Adrenal gland (tissue), 12 donors: Measurements from ENCODE around the gene SPTB. TPM values are rescaled to one million over a fixed set of nuclear protein-coding genes. Genes with fewer than 3 reads are reported as not detected.

ENCODE experiments used
- DNase-seq, 7 donors: peaks; one replicate each; pipeline ENCODE4 v3.0.0-alpha.2; 2019 to 2020
- H3K27ac ChIP-seq, 5 donors: fragments of 200-600 bp; sonication (generic) in 4 of 5; 1 replicate in 3 of 5; 2 replicates in 2 of 5; pipeline versions ENCODE4 v1.5.1 to v1.8.0; 2016 to 2020; ENCODE audit warnings: mild to moderate bottlenecking in 1 of 5
- H3K27me3 ChIP-seq: fragments of 200-600 bp; 2 replicates; pipeline ENCODE4 v1.8.0; 2021
- H3K36me3 ChIP-seq, 2 donors: fragments of 200-600 bp; replicated peaks in 1 of 2; 1 replicate in 1 of 2; 2 replicates in 1 of 2; pipeline versions ENCODE4 v1.5.1 to v1.8.0; 2018 to 2022
- H3K4me1 ChIP-seq, 2 donors: fragments of 200-600 bp; replicated peaks in 1 of 2; 1 replicate in 1 of 2; 2 replicates in 1 of 2; pipeline versions ENCODE4 v1.5.1 to v1.8.0; 2018 to 2021
- H3K4me3 ChIP-seq, 4 donors: fragments of 200-600 bp; sonication (generic) in 3 of 4; one replicate each; pipeline ENCODE4 v1.5.1; 2016 to 2018
- H3K9me3 ChIP-seq, 3 donors: fragments of 200-600 bp; sonication (generic) in 1 of 3; replicated peaks in 1 of 3; 1 replicate in 2 of 3; 2 replicates in 1 of 3; pipeline versions ENCODE4 v1.5.1 to v1.8.0; 2016 to 2021
- POLR2A ChIP-seq, 2 donors: fragments of 450-650 bp; IDR thresholded peaks; one replicate each; pipeline ENCODE4 v1.6.1; 2017; ENCODE audit warnings: antibody characterized with exemption in 2 of 2, mild to moderate bottlenecking in 2 of 2, moderate library complexity in 1 of 2
- WGBS, 4 donors: extraction: QIAGEN DNeasy Blood & Tissue Kit in 2 of 4; methylation state at CpG; one replicate each; pipeline versions ENCODE4 v1.1.5 to v1.1.7; 2013 to 2017; 5-methylcytosine and 5-hydroxymethylcytosine counted together
- intact Hi-C, 2 donors: fragments of 100-400 bp; cut with DNase I; formaldehyde crosslinking; loops; one replicate each; pipeline versions ENCODE4 v1.14.1 to v1.15.0; 2022 to 2023
- polyA plus RNA-seq, 3 donors: library from polyadenylated mRNA; stranded (reverse); fragments of 200-250 nt in 2 of 3; fragments of 350-450 nt in 1 of 3; fragmentation: Illumina TruSeq in 1 of 3; extraction: RNeasy Lipid Tissue Mini Kit (QIAGEN cat#74804) in 1 of 3; gene quantifications; one replicate each; pipeline ENCODE4 v1.2.3, GENCODE V29; 2013 to 2014
- total RNA-seq, 9 donors: library from RNA; depleted of rRNA in 4 of 9; stranded (reverse); fragments of >200 nt in 4 of 9; fragments of 120-200 nt in 1 of 9; fragmentation: NEBNext Ultra II Directional in 1 of 9; extraction: Animal tissue kit (Norgen Biotek cat#: 25700) in 1 of 9; gene quantifications; one replicate each; pipeline versions ENCODE4 v1.1.0 to v1.2.4, GENCODE V29; 2013 to 2023
- TF ChIP-seq, protein P1 (sequence below), 6 experiments: fragments of 450-650 bp in 4 of 6; fragments of 200-600 bp in 2 of 6; sonication (generic) in 1 of 6; IDR thresholded peaks; 1 replicate in 5 of 6; 2 replicates in 1 of 6; pipeline versions ENCODE4 v1.5.1 to v1.8.0; 2016 to 2021; ENCODE audit warnings: antibody characterized with exemption in 6 of 6, mild to moderate bottlenecking in 2 of 6, moderate library complexity in 1 of 6
- donor health status: healthy with polysubstance abuse.
- donor health status: Bipolar disorder and iron deficiency.
- donor health status: DM: yes; HTN: yes; CAD: no.
- donor health status: DM: no; HTN: no; CAD: no.
- donor health status: DM: no; HTN: no; CAD: no.
- donor health status: DM: yes; HTN: yes; CAD: no.

The SPTB gene
- total and polyA plus RNA-seq, 12 donors = 0.18 to 14.5 (median 1.2) TPM

DNA sequence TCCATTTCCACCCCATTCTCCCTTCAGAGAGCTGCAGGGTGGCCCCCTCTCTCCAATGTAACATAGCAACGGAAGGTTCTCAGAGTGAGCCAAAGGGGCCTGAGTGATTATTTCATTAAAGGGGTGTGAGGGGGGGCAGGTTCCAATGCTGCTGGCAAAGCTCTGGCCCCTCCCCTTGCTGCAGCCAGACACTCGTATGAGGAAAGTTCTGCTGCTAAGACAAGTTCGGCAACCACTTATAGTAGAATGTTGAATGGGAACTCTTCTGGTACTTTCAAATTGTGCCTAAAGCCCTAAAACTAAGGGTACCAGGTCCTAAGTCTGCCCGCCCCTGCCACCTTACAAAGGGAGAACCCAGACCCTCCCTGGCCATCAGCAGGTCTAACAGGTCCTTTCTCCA is 125.7 kb downstream of the SPTB start:
- H3K36me3 ChIP-seq = no peaks in the 10 kb centered on the region
- no peaks in the 10 kb centered on the region for H3K4me1 ChIP-seq
- H3K4me3 ChIP-seq = no peak overlapping the region
- intact Hi-C loops = no loop called here
- H3K27me3 ChIP-seq = no peaks in the 10 kb centered on the region
- 83 to 93% (median 91%) methylated on average over 2 to 4 of the region's 4 CpGs for WGBS, 4 donors
- DNase-seq = no peak
- H3K27ac ChIP-seq = no peak overlapping the region
- TF ChIP-seq, protein P1, sequence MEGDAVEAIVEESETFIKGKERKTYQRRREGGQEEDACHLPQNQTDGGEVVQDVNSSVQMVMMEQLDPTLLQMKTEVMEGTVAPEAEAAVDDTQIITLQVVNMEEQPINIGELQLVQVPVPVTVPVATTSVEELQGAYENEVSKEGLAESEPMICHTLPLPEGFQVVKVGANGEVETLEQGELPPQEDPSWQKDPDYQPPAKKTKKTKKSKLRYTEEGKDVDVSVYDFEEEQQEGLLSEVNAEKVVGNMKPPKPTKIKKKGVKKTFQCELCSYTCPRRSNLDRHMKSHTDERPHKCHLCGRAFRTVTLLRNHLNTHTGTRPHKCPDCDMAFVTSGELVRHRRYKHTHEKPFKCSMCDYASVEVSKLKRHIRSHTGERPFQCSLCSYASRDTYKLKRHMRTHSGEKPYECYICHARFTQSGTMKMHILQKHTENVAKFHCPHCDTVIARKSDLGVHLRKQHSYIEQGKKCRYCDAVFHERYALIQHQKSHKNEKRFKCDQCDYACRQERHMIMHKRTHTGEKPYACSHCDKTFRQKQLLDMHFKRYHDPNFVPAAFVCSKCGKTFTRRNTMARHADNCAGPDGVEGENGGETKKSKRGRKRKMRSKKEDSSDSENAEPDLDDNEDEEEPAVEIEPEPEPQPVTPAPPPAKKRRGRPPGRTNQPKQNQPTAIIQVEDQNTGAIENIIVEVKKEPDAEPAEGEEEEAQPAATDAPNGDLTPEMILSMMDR (IDR thresholded peaks at IDR 0.05) = no peak
- TF ChIP-seq POLR2A (IDR thresholded peaks at IDR 0.05) = no peak
- no peaks in the 10 kb centered on the region for H3K9me3 ChIP-seq

DNA sequence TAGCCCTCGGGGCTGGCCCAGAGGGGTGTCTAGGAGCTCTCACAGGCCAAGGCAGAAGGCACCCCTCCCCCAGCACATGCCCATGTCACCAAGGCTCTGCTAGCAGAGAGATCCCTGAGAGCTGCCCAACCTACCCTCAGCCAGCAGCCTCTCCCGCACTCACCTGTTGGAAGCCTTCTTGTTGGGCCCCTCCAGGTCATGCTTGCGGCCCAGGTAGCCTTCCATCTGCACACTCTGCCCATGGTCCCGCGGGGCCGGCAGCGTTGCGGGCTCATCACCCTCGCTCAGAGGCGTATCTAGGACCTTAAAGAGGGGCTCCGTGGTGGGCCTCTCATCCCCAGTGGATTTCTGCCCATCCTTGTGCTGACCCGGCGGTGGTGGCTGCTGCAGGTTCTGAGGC is 126.3 kb downstream of the SPTB start:
- 88 to 94% (median 91%) methylated on average over 10 to 13 of the region's 13 CpGs for WGBS, 4 donors
- intact Hi-C loops = no loop called here
- no peak for DNase-seq
- H3K36me3 ChIP-seq = no peaks in the 10 kb centered on the region
- H3K9me3 ChIP-seq = no peaks in the 10 kb centered on the region
- H3K27me3 ChIP-seq = no peaks in the 10 kb centered on the region
- no peak overlapping the region for H3K27ac ChIP-seq
- no peaks in the 10 kb centered on the region for H3K4me1 ChIP-seq
- H3K4me3 ChIP-seq = no peak overlapping the region
- TF ChIP-seq POLR2A (IDR thresholded peaks at IDR 0.05) = no peak
- TF ChIP-seq, protein P1 (IDR thresholded peaks at IDR 0.05) = no peak

DNA sequence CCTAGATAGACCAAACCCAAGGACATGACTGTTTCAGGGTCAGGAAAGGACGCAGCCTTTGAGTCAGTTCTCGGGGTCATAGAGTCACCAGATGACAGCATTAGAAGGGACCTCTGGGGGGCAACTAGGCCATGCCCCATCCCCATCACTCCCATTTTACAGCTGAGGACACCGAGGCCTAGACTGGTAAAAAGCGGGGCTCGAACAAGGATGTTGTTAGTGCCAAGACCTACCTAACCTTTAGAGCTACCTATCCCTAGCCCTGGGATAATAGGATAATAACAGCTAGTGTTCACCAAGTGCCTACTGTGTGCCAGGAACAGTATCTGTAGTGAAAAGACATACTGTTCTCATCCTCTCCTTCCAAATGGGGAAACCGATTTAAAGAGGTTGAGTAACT is 126.8 kb downstream of the SPTB start:
- no peak for DNase-seq
- Histone ChIP-seq H3K9me3 (no peaks in the 10 kb centered on the region), H3K27ac (no peak overlapping the region), H3K36me3 (no peaks in the 10 kb centered on the region), H3K27me3 (no peaks in the 10 kb centered on the region), H3K4me3 (no peak overlapping the region), H3K4me1 (no peaks in the 10 kb centered on the region)
- 81 to 90% (median 84%) methylated on average over 5 to 6 of the region's 6 CpGs for WGBS, 4 donors
- TF ChIP-seq POLR2A (IDR thresholded peaks at IDR 0.05) = no peak
- TF ChIP-seq, protein P1 (IDR thresholded peaks at IDR 0.05) = no peak
- intact Hi-C loops = no loop called here

DNA sequence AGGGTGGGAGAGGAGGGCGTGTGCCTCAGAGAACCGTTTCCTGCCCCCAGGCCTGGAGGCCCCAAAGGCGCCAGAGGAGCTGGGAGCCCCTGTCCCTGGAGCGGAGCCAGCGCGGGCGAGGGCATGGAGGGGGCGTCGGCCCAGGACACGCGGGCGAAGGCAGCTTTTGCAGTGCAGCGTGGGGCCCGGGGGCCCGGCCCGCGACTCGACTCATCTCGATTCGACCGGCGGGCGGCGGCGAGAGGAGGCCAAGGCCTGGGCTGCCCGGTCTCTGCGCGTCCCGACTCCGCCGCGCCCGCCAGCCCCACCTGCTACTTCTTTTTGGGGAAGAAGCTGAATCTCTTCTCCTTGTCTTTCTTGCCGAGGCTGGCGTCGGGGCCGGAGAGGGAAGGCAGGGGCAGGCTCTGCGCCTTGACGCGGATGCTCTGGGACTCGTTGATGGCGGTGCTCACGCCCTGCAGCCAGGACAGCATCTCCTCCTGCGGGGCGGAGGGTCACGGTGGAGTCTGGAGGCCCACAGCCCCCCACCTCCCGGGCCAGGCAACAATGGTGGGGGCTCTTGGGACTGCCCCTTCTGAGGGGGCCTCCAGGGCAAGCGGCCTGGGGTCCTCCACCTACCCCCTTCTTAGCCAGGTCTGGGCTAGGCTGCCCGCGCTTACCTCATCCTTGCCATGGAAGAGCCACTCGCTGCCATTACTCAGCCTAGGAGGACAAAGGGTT is 130.6 kb downstream of the SPTB start:
- Histone ChIP-seq H3K27me3 (no peaks in the 10 kb centered on the region), H3K4me1 (no peaks in the 10 kb centered on the region), H3K9me3 (no peaks in the 10 kb centered on the region), H3K4me3 (no peak overlapping the region), H3K36me3 (no peaks in the 10 kb centered on the region), H3K27ac (no peak overlapping the region)
- WGBS, 4 donors = 89 to 95% (median 95%) methylated on average over 5 to 51 of the region's 51 CpGs
- TF ChIP-seq, protein P1 (IDR thresholded peaks at IDR 0.05) = no peak
- no peak for TF ChIP-seq POLR2A (IDR thresholded peaks at IDR 0.05)
- DNase-seq = no peak
- intact Hi-C loops = no loop called here
